HG02759 (cell line): ENCODE results near the gene THBS3.
"Not testable (repeated sequence)": the region's sequence is repeated elsewhere in the genome, so short reads cannot be mapped to it uniquely, and the experiment has no call there.

Source experiments
- ATAC-seq: cut with Tn5 transposase; IDR thresholded peaks from one replicate; pipeline ENCODE4 v1.9.1; 2021; ENCODE audit warnings: mild to moderate bottlenecking, moderate library complexity; ENCODE audit not compliant: unreplicated experiment

The THBS3 gene

GRCh38 chr1:155175281-155175926 lies 32.3 kb downstream of the THBS3 start:
- ATAC-seq: no peak

GRCh38 chr1:155174324-155175280 lies 33.1 kb downstream of the THBS3 start:
- no peak for ATAC-seq

- ATAC-seq: peak; percentile 21
Observed at GRCh38 chr1:155173478-155174323, 34.0 kb downstream of the THBS3 start, which contains the start of gene TRIM46. TRIM46 (plus strand) TSS chr1:155173849; CDS start chr1:155173967, 118 bp downstream.

- ATAC-seq: peak; percentile 80
Observed at GRCh38 chr1:155172732-155173477, 34.8 kb downstream of the THBS3 start, which contains the start of gene KRTCAP2. KRTCAP2 (minus strand) TSS chr1:155173304; CDS start chr1:155173224, 80 bp downstream.

- peak; percentile 9 for ATAC-seq
Observed at GRCh38 chr1:155171836-155172731, 35.6 kb downstream of the THBS3 start.

- ATAC-seq: no peak
Observed at GRCh38 chr1:155170806-155171205, 36.9 kb downstream of the THBS3 start.

- ATAC-seq: no peak
Observed at GRCh38 chr1:155170101-155170785, 37.5 kb downstream of the THBS3 start.

GRCh38 chr1:155169541-155169940 lies 38.2 kb downstream of the THBS3 start:
- ATAC-seq: no peak

GRCh38 chr1:155168456-155169210 lies 39.1 kb downstream of the THBS3 start:
- ATAC-seq: no peak

- ATAC-seq: not testable (repeated sequence)
Observed at GRCh38 chr1:155168105-155168445, 39.6 kb downstream of the THBS3 start.

GRCh38 chr1:155167166-155168104 lies 40.3 kb downstream of the THBS3 start:
- ATAC-seq: peak; percentile 72

GRCh38 chr1:155166471-155167165 lies 41.1 kb downstream of the THBS3 start:
- no peak for ATAC-seq

- ATAC-seq: no peak
Observed at GRCh38 chr1:155166051-155166470, 41.6 kb downstream of the THBS3 start.

GRCh38 chr1:155164625-155165024 lies 43.1 kb downstream of the THBS3 start:
- ATAC-seq: not testable (repeated sequence)

GRCh38 chr1:155163785-155164184 lies 43.9 kb downstream of the THBS3 start:
- not testable (repeated sequence) for ATAC-seq

GRCh38 chr1:155162631-155163030 lies 45.1 kb downstream of the THBS3 start:
- not testable (repeated sequence) for ATAC-seq
